GM21619 (cell line): ENCODE data around the gene HSP90B1.
A peak's percentile ranks its signal among the peaks of the same experiment; 100 is the strongest.

Experiments used
- ATAC-seq: cut with Tn5 transposase; IDR thresholded peaks from one replicate; pipeline ENCODE4 v1.9.1; 2021; ENCODE audit not compliant: unreplicated experiment

HSP90B1 gene

DNA sequence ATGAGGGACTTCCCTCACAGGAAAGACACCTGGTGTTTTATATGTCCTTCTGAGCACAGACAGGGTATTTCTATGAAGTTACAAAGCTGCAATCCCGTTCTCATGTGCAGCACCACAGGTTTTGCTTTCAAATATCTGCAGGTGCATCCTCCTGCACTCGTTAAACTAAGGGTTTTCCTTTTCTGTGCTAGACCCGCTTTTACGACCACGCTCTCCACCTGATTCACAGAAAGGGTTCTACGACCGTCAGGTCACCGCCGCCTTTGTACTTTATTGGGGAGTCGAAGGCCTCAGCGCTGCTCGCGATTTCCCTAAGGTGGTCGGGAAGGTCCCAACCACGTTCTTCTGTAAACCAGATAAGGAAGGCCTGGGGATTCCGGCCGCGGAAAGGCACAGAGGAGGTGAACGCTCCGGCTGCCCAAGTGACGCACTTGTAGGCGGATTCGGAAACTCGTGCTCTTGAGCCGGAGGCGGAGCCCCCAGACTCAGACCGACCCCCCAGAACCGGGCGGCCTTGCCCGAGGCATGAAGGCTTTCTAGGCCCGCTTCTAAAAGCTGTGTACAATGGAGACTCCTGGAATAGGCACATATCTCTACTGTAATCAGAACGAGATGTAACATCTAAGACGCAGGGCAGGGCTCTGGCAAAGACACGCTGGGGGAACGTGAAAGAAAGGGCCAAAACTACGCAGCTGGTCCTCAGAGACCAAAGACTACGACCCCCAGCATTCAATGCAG is 995 bp upstream of the HSP90B1 start:
- ATAC-seq, result peak; percentile 12

DNA sequence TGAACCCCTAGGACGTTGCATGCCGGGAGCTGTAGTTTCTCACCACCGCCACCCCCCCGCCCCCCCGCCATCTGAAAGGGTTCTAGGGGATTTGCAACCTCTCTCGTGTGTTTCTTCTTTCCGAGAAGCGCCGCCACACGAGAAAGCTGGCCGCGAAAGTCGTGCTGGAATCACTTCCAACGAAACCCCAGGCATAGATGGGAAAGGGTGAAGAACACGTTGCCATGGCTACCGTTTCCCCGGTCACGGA is 501 bp upstream of the HSP90B1 start:
- no peak for ATAC-seq

DNA sequence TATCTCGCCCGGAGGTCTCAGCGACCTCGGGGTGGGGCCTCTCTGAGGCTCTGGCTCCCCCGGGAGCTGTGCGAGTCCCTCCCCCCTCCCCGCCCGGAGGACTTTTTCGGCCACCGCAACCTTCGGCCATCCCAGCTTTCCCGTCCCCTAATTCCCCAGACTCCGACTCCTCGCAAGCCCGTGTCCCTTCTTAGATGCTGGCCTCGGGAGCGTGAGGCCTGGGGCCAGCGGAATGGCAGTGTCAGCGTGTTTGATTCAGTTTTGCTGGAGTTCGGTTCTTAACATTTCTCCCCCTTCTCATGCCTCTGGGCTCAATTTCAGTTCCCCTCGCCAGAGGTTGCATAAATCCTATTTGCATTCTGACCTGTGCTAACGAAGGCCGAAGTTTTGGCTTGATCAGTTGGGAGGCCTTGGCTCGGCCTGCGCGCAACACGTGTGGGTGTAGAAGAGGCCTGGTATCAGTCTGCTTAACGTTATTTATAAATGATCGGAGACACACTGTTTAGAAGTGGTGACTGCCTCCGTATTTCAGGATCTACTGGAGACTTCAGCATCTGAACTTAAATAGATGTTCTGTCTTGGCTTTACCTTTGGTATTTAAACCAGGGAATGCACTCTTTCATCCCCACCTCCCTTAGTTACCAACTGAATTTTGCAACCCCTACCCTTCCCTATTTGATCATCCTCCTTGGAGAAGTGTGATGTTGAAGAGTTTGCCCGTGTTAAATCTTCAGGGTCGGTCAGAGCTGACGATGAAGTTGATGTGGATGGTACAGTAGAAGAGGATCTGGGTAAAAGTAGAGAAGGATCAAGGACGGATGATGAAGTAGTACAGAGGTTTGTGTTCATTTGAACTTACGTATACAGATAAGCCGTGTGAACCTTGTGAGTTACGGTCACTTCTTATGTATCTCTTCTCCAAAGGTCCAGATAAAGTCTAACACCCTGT is 851 bp downstream of the HSP90B1 start:
- no peak for ATAC-seq

DNA sequence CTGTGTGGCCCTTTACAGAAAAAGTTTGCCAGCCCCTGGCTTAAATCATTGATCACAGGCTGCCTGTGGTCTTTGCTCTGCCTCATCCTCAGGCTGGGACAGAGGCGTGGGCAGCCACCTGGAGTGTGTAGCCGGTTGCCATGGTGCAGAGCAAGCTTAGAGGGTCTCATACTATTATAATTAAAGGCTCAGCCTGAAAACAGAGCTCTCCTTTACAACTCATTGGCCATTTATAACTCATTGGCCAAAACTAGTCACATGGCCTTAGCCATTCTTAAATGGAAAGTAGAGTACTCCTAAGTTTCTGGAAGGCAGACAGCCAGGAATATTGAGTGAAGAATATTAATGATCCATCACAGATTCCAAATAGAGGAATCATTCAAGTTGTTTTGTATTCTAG is 3.0 kb downstream of the HSP90B1 start:
- ATAC-seq, result no peak

DNA sequence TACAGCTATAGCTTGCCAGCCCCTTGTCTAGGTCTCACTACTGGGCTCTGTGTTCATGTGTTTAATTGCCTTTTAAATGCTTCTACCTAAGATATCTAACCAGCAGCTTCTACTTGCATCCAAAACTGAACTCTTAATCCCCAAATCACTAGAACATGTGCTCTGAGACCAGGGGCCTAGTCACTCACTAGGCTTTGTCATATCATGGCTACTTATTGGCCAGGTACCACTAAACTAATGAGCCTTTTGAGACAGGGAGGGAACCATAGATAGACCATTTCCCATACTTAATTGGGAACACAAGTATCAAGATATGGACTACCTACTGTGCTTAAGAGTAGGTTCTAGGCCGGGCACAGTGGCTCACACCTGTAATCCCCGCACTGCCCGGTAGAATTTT is 6.5 kb downstream of the HSP90B1 start:
- ATAC-seq, result no peak

DNA sequence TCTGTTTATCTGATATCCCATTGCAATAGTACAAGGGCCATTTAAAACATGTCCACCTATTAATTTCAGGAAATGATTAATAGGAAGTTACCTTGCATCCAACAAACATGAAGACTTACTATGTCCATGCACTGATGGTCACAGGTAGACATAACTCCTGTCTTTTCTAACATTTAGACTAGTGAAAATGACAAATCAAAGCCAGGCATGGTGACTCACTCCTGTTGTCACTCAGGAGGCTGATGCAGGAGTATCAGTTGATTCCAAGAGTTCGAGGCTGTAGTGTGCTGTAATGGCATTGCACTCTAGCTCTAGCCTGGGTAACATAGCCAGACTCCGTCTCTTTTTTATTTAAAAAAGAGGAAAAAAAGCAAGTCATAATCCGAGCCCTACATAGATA is 14.8 kb downstream of the HSP90B1 start:
- no peak for ATAC-seq

DNA sequence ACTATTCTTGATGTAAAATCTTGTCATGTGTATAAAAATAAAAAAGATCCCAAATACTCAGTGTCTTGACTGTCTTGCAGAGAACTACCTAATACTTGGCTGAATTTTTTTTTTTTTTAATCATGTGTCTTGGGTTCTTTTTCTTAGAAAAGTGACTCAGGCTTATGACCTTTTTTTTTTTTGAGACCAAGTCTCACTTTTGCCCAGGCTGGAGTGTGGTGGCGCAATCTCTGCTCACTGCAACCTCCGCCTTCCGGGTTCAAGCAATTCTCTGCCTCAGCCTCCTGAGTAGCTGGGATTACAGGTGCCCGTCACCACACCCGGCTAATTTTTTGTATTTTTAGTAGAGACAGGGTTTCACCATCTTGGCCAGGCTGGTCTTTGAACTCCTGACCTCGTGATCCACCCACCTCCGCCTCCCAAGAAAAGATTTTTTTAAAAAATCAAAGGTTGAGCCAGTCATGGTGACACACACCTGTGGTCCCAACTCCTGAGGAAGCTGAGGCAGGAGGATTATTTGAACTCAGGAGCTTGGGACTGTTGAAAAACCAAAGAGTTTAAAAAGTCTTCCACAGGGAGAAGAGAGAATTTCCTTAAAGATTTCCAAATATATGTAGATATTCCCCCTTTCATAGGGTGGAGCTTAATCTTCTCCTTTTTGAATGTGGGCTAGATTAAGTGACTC is 17.8 kb downstream of the HSP90B1 start:
- ATAC-seq, result no peak

DNA sequence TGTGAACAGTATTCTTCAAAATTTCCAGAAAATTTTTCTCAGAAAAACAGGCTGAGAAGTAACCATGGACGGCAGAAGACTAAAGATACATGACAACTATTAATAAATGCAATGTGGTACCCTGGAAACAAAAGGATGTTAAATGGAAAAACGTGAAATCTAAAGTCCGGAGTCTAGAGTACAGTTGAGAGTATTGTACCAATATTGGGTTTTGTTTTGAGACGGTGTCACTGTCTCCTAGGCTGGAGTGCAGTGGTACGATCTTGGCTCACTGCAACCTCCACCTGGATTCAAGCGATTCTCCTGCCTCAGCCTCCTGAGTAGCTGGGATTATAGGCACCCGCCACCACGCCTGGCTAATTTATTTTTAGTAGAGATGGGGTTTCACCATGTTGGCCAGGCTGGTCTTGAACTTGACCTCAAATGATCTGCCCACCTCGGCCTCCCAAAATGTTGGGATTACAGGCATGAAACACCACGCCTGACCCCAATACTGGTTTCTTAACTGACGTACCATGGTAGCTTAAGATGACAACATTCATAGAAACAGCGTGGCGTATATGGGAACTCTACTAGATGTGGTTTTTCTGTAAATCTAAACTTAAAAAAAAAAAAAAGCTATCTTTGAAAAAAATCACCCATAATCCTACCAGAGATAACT is 18.7 kb downstream of the HSP90B1 start:
- no peak for ATAC-seq

DNA sequence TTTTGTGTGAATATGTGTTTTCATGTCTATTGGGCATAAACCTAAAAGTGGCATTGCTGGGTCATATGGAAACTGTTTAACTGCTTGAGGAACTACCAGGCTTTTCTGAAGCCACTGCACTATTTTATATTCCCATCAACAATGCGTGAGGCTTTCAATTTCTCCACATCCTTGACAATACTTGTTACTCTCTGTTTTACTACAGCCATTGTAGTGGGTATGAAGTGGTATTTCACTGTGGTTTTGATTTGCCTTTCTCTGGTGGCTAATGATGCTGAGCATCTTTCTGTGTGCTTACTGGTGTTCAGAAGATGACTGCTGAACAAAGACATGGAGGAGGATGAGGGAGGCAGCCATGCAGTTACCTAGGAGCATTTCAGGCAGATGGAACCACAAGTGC is 22.3 kb downstream of the HSP90B1 start:
- no peak for ATAC-seq

DNA sequence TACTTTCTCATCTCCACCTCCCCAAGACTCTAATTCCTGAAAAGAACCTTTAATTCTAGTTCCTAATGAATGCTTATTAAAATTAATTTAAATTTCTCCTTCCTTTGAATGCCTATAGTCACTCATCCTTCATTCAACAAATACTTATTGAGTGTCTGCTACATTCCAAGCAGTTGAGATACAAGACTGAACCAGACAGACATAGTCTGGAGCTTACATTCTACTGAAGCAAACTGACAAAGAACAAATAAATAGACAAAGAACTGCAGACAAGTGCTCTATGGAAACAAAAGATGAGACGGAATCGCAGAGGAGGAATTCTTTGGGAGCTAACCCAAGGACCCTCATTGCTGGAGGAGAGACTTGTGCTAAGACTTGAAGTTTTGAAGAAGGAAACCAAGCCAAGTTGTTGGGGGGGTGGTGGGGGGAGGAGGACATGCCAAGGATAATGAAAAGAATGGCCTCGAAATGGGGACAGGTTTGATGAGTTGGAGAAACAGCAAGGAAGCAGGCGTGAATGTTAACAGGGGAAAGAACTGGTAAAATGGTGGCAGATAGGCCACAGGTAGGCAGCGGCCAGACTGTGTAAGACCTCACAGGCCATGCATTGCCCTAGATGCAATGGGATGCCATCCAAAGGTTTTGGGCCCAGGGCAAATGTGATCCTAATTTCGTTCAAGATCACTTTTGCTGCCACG is 25.8 kb downstream of the HSP90B1 start:
- no peak for ATAC-seq

DNA sequence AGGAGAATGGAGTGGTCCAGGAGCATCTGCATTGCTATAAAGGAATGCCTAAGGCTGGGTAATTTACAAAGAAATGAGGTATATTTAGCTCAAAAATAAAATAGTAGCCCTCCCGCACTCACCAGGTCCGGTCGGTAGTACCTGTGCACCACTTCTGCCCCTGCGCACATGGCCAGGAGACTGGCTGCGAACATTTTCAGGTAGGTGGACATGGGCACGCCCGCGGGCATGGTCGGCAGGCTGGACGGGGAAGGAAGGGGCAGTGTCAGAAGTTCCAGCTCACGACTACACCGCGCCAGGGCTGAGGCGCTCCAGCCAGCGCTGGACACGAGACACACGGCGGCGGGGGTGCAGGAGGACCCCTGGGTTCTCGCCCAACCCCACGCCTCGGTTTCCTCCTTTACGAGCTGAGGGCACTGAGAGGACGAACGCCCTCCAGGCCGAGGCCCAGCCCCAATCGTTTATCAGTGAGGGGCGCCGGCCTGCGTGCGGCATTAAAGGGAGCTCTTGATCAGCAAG is 26.4 kb downstream of the HSP90B1 start:
- peak; percentile 20 for ATAC-seq

DNA sequence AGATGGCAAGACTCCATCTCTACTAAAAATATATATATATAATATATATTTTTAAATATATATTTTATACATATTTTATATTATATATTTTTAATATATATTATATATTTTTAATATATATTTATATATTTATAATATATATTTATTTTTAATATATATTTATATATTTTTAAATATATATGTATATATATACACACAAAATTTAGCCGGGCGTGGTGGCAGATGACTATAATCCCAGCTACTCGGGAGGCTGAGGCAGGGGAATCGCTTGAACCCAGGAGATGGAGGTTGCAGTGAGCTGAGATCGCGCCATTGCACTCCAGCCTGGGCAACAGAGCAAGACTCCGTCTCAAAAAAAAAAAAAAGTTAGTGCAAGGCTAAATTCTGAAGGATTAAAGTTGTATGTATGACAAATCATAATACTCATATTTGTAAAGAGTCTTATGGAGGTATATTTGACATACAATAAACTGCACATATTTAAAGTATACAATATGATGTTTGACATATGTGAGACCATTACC is 27.7 kb downstream of the HSP90B1 start:
- no peak for ATAC-seq

DNA sequence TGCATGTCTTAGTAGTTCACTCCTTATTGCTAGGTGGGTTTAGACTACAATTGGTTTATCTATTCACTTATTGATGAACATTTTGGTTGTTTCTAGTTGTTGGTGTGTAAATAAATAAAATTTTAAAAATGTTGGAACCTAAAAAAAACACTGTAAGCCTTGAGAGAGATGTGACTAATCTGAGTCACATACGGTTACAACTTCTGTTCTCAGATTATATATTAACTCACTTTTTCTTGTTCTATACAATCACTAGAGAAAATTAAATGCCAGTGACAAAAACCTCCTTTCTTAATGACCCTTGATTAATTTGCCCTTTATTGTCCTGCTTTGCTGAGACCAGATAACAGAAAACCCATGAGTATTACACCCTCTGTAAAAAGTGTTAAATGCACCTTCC is 28.4 kb downstream of the HSP90B1 start:
- no peak for ATAC-seq

DNA sequence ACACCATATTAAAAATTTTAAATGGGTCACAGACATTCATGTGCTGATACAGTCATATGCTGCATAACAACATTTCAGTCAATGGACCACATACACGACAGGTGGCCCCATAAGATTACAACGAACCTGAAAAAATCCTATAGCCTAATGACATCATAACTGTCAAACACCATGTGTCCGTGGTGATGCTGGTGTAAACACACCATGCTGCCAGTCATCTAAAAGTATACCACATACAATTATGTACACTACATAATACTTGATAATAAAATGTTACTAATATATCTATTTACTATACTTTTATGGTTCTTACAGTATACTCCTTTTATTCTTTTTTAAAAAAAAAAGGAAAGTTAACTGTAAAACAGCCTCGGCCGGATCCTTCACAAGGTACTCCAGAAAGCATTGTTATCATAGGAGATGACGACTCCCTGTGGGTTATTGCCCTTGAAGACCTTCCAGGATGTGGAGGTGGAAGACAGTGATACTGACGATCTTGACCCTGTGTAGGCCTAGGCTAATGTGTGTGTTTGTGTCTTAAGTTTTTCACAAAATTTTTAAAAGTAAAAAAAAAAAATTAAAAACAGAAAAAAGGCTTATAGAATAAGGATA is 30.5 kb downstream of the HSP90B1 start:
- no peak for ATAC-seq

DNA sequence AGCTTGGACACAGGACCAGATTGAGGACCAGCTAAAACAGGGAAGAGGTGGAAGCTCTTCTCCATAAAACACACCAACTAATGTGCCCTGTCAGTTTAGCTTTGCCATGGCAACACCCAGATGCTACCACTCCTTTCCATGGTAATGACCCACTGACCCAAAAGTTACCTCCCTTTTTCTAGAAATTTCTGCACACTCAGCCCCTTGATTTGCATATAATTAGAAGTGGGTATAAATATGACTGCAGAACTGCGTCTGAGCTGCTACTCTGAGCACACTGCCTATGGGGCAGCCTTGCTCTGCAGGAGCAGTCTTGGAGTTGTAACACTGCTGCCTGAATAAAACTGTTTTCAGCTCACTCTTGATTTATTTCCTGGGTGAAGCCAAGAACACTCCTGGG is 32.3 kb downstream of the HSP90B1 start:
- ATAC-seq, result no peak

DNA sequence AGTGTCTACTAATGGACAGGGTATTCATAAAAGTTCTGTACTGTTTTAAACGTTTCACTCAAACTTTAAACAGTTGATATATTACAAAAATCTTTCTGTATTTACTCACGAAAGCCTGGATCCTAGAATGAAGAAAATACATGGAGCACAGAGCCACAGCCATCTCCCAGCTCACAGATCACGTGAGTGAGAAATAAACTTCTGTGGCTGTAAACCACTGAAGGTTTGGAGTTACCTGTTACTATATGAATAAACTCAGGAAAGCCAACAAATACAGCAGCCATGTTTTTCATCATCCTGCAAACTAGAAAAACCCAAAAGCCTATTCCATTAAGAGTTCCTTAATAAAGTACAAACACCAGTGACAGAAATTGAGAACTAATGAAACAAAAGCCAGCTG is 34.6 kb downstream of the HSP90B1 start:
- no peak for ATAC-seq

DNA sequence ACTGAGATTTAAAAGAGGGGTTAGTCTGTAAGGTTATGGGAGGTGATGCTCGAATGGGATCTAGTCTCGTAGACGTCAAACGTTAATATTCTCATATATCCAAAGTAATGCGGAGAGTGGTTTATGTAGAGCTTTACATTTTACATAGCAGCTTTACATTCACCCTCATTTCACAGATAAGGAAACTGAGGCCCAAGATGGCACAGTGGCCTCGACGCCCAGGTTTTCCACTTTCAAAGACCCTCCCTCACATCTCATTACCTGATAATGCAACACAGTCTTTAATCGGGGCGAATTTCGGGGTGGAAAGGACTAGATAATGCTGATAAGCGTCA is 35.0 kb downstream of the HSP90B1 start:
- ATAC-seq, result no peak

DNA sequence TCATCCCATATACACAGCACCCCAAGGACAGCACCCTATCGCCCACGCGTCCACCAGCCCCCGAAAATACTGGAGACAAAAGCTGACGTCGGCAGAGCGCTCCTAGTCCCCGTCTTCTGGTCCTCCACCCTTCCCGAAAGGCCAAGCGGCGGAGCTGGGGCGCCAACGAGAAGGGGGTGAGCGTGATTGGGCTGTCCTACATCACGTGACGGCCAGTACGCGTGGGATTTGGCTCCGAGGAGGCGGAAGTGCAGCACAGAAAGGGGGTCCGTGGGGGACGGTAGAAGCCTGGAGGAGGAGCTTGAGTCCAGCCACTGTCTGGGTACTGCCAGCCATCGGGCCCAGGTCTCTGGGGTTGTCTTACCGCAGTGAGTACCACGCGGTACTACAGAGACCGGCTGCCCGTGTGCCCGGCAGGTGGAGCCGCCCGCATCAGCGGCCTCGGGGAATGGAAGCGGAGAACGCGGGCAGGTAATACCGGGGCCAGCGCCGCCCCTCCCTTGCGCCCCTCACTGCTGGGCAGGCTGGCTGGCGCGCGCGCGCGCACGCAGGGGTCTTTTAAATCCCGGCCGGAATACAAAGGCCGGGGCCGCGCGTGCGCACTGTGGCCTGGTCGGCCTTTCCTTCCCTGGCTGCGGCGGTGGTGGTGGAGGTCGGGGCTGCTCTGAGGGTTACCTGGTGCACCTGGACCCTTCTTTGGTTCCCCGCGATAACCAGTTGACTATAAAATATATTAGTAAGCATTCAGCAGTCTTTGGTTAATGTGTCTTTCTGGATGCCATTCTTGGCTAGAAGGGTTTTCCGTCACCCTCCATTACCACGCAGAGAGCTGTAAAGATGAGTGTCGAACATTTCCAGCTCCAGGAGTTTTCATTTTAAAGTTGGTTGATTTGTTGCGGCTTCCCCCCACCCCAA is 35.6 kb downstream of the HSP90B1 start, which contains the start of gene TDG:
TDG (plus strand) TSS at position 283 of the 915 bp plus-strand sequence; CDS start at position 449, 166 bp downstream.
- ATAC-seq, result peak; percentile 84

DNA sequence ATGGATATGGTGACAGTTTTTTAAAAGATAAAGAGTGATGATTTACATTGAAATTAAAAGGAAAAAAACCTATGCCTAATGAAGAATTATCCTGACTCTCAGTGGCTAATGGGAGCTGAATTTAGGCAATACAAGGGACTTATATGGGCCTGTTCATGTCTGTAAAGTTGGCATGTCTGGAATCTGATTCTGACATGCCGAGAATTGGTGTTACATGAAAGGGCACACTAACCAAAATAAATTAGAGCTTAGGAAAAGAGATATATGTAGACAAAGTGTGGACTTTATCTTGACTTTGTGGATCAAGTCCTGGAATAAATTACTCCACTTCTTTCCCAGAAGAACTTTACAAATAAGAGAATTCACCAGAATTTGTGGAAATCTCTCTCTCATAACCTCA is 36.5 kb downstream of the HSP90B1 start:
- ATAC-seq, result no peak
